22Rv1 (cell line): ENCODE data around the gene ADAP1.

Experiments used
- H3K27ac ChIP-seq: fragments of 450-650 bp; 2 replicates; pipeline ENCODE4 v1.5.1; 2017
- CTCF ChIP-seq: fragments of 450-650 bp; IDR thresholded peaks from 2 replicates; pipeline ENCODE4 v1.5.1; 2017; ENCODE audit warnings: mild to moderate bottlenecking
- ZFX ChIP-seq: fragments of 450-650 bp; IDR thresholded peaks from 2 replicates; pipeline ENCODE4 v1.6.1; 2017; ENCODE audit warnings: antibody characterized with exemption, borderline replicate concordance

ADAP1 gene

GRCh38 chr7:896346-897075, 58.0 kb downstream of the ADAP1 start:
- H3K27ac ChIP-seq = no peak overlapping the region
- TF ChIP-seq CTCF = no peak
- no peak for TF ChIP-seq ZFX

DNA sequence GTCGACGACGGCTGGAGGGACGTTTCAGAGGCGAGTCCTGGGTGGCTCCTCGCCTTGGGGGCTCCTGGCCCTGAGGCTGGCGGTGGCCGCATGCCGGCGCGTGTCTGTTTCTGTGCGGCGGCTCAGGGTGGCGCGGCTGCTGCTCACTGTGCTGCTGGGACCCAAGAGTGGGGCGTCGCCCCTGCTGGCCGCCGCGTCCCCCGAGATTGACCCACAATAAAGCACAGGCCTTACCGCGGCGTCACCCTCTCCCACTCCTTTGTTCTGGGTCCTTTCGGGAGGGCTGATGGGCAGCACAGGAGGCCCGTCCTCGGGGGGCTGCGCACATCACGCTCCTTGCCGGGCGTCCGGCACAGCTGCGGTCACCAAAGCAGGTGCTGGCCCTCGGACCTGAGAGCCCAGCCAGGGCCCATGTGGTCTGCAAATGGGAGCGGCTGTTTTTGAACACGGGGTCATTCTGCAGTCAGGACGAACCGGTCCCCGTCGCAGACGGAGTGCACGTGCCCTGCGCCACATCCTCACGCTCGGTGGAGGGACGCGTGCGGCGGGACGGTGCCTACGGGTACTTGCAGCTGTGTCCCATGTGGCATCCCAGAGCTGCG, 58.9 kb downstream of the ADAP1 start:
- H3K27ac ChIP-seq = no peak overlapping the region
- TF ChIP-seq CTCF (no peak), ZFX (no peak)

GRCh38 chr7:894927-895450, 59.5 kb downstream of the ADAP1 start:
- no peak overlapping the region for H3K27ac ChIP-seq
- TF ChIP-seq CTCF (no peak), ZFX (no peak)

DNA sequence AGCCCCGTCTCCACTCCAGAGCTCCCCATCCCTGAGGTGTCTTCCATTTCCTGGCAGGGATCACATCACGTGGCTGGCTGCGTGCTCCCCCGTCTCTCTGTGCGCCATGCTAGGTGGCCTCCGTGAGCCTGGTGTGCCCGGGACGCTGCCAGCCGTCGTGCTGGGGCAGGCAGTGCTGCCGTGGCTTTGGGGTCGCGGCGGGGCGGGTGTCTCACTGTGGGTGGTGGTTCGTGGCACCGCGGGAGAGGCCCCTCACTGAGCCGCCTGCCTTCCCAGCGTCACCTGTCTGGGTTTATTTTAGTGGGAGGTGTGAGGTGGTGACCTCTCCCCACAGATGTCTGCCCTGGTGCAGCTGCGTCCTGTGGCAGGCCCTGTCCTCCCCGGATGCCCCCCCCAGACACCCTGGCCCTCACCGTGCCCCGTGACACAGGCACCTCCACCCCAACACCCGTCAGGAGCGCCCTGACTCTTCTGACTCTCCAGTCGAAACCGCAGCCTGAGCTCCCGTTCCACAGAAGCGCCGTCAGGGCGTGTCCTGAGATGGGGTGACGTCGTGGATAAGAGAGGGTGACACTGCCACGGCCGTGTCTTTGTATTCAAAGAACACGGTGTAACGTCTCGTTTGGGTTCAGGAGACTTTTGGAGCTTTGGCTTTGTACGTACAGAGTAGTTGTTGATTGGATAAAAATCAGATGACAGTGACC, 60.2 kb downstream of the ADAP1 start:
- H3K27ac ChIP-seq = no peak overlapping the region
- TF ChIP-seq ZFX = no peak
- no peak for TF ChIP-seq CTCF

DNA sequence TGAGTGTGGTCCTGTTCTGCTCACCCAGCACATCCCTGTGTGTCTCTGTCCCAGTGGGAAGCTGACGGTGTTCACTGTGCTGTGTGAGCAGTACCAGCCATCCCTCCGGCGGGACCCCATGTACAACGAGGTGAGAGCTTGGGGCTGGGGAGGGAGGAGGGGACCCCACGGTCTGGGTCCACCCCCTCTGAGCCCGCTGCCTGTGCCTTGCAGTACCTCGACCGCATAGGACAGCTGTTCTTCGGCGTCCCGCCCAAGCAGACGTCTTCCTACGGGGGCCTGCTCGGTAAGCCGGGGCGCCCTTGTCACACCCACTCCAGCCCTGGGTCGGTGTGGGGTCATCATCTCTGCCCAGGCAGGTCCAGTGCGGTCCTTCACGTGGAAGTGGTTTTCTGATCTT, 60.8 kb downstream of the ADAP1 start:
- no peak for TF ChIP-seq CTCF
- H3K27ac ChIP-seq = no peak overlapping the region

- no peak for TF ChIP-seq CTCF
- no peak for TF ChIP-seq ZFX
- H3K27ac ChIP-seq = no peak overlapping the region
Measured at GRCh38 chr7:892648-893593, 61.6 kb downstream of the ADAP1 start.
